D721Med (cell line): Measurements from ENCODE around the gene SWT1.

Experiments
- DNase-seq: peaks from one replicate; pipeline ENCODE4 v3.0.0; 2011; ENCODE audit warnings: low spot score; ENCODE audit not compliant: insufficient read length
- FAIRE-seq: peaks from 2 replicates; lab custom pipeline; 2011; peaks lifted over from hg19 to GRCh38; lab: Jason Lieb, UNC
- CTCF ChIP-seq: IDR thresholded peaks from 2 replicates; pipeline ENCODE4 v1.5.1; 2012; ENCODE audit warnings: mild to moderate bottlenecking, control low read depth; ENCODE audit not compliant: insufficient read depth; ENCODE audit errors: missing control alignments

The SWT1 gene

GRCh38 chr1:185156854-185157598 is at the start of gene SWT1, which contains the start of gene TRMT1L:
SWT1 (plus strand) TSS chr1:185157167; CDS start chr1:185160842, 3,675 bp downstream.
TRMT1L (minus strand) TSS chr1:185156953; CDS start chr1:185156712, 241 bp downstream.
- DNase-seq: peak; percentile 61
- TF ChIP-seq CTCF: no peak
- FAIRE-seq: peak; percentile 93

- FAIRE-seq (no peak), DNase-seq (no peak)
- no peak for TF ChIP-seq CTCF
Measured at GRCh38 chr1:185108321-185108720, 48.6 kb upstream of the SWT1 start.

GRCh38 chr1:185110145-185110544 is 46.8 kb upstream of the SWT1 start:
- TF ChIP-seq CTCF: no peak
- DNase-seq (no peak), FAIRE-seq (no peak)

- DNase-seq: no peak
- FAIRE-seq: no peak
- TF ChIP-seq CTCF: no peak
Measured at GRCh38 chr1:185111873-185112272, 45.1 kb upstream of the SWT1 start.

- DNase-seq (no peak), FAIRE-seq (no peak)
- no peak for TF ChIP-seq CTCF
Measured at GRCh38 chr1:185112356-185112755, 44.6 kb upstream of the SWT1 start.

GRCh38 chr1:185129708-185130107 is 27.3 kb upstream of the SWT1 start:
- TF ChIP-seq CTCF: no peak
- DNase-seq: no peak
- FAIRE-seq: peak; percentile 29

GRCh38 chr1:185132534-185132933 is 24.4 kb upstream of the SWT1 start:
- DNase-seq (no peak), FAIRE-seq (peak; percentile 11)
- no peak for TF ChIP-seq CTCF
